GM23338 (cell line): ENCODE data around the gene RPRML.

Experiments used
- CREB1 ChIP-seq: fragments of 250-450 bp; sonication (Bioruptor Pico); IDR thresholded peaks from 2 replicates; pipeline ENCODE4 v1.5.0; 2020; ENCODE audit warnings: low read depth, mild to moderate bottlenecking, moderate library complexity
- EZH2 ChIP-seq: fragments of 200-600 bp; sonication (generic); IDR thresholded peaks from one replicate; pipeline ENCODE4 v1.8.0; 2017; ENCODE audit warnings: antibody characterized with exemption, mild to moderate bottlenecking, low read depth; ENCODE audit not compliant: unreplicated experiment
- EZH2phosphoT487 ChIP-seq: fragments of 200-600 bp; sonication (generic); IDR thresholded peaks from one replicate; pipeline ENCODE4 v1.8.1; 2018; ENCODE audit warnings: antibody characterized with exemption; ENCODE audit not compliant: unreplicated experiment
- JUNB ChIP-seq: IDR thresholded peaks from one replicate; pipeline ENCODE4 v1.6.1; 2016; ENCODE audit warnings: antibody characterized with exemption; ENCODE audit not compliant: unreplicated experiment
- NANOG ChIP-seq: IDR thresholded peaks from 2 replicates; pipeline ENCODE4 v1.6.1; 2016; ENCODE audit warnings: antibody characterized with exemption, borderline replicate concordance
- POLR2AphosphoS5 ChIP-seq: IDR thresholded peaks from 2 replicates; pipeline ENCODE4 v1.6.1; 2016; ENCODE audit warnings: antibody characterized with exemption, low read depth
- REST ChIP-seq: IDR thresholded peaks from one replicate; pipeline ENCODE4 v1.6.1; 2018; ENCODE audit warnings: antibody characterized with exemption; ENCODE audit not compliant: unreplicated experiment
- ZNF114 ChIP-seq: fragments of 250-450 bp; sonication (Bioruptor Pico); IDR thresholded peaks from 2 replicates; pipeline ENCODE4 v1.5.0; 2020; ENCODE audit warnings: mild to moderate bottlenecking, moderate library complexity
- TF ChIP-seq, protein P1 (sequence below), 2 experiments: fragments of 200-600 bp in 1 of 2; sonication (generic) in 1 of 2; conservative IDR thresholded peaks; 2 replicates each; pipeline versions ENCODE4 v1.5.1 to v1.6.1; 2016 to 2017; ENCODE audit warnings: antibody characterized with exemption in 2 of 2, low read depth in 2 of 2, mild to moderate bottlenecking in 2 of 2, moderate library complexity in 1 of 2
- TF ChIP-seq, protein P2 (sequence below): IDR thresholded peaks from 2 replicates; pipeline ENCODE4 v1.6.1; 2016; ENCODE audit warnings: antibody characterized with exemption

GRCh38 chr17:46984341-46984740 lies 5.3 kb upstream of the RPRML start:
- TF ChIP-seq, protein P1, sequence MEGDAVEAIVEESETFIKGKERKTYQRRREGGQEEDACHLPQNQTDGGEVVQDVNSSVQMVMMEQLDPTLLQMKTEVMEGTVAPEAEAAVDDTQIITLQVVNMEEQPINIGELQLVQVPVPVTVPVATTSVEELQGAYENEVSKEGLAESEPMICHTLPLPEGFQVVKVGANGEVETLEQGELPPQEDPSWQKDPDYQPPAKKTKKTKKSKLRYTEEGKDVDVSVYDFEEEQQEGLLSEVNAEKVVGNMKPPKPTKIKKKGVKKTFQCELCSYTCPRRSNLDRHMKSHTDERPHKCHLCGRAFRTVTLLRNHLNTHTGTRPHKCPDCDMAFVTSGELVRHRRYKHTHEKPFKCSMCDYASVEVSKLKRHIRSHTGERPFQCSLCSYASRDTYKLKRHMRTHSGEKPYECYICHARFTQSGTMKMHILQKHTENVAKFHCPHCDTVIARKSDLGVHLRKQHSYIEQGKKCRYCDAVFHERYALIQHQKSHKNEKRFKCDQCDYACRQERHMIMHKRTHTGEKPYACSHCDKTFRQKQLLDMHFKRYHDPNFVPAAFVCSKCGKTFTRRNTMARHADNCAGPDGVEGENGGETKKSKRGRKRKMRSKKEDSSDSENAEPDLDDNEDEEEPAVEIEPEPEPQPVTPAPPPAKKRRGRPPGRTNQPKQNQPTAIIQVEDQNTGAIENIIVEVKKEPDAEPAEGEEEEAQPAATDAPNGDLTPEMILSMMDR (conservative IDR thresholded peaks at IDR 0.05; ENCODE audit: low read depth in 2 of 2) = no peak
- TF ChIP-seq POLR2AphosphoS5 = no peak
- TF ChIP-seq, protein P2, sequence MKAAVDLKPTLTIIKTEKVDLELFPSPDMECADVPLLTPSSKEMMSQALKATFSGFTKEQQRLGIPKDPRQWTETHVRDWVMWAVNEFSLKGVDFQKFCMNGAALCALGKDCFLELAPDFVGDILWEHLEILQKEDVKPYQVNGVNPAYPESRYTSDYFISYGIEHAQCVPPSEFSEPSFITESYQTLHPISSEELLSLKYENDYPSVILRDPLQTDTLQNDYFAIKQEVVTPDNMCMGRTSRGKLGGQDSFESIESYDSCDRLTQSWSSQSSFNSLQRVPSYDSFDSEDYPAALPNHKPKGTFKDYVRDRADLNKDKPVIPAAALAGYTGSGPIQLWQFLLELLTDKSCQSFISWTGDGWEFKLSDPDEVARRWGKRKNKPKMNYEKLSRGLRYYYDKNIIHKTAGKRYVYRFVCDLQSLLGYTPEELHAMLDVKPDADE = no peak
- TF ChIP-seq EZH2 = no peak
- TF ChIP-seq REST = no peak
- no peak for TF ChIP-seq NANOG
- no peak for TF ChIP-seq EZH2phosphoT487
- no peak for TF ChIP-seq CREB1 (CRISPR knock-in tag)
- no peak for TF ChIP-seq JUNB
- no peak for TF ChIP-seq ZNF114 (CRISPR knock-in tag)
